Fibroblast of pulmonary artery (primary cell): ENCODE results near the gene ICA1.

Source experiments
- DNase-seq: peaks from one replicate; pipeline ENCODE4 v3.0.0-alpha.2; 2010; ENCODE audit warnings: low read depth
- H3K4me3 ChIP-seq: replicated peaks from 2 replicates; pipeline ENCODE4 v1.5.1; 2011; ENCODE audit warnings: low read depth, mild to moderate bottlenecking, control low read depth, low read length, moderate library complexity
- TF ChIP-seq, protein P1 (sequence below): IDR thresholded peaks from 2 replicates; pipeline ENCODE4 v1.5.1; 2011; ENCODE audit warnings: mild to moderate bottlenecking, control low read depth, low read length, inconsistent platforms; ENCODE audit errors: missing control alignments

The ICA1 gene

DNA sequence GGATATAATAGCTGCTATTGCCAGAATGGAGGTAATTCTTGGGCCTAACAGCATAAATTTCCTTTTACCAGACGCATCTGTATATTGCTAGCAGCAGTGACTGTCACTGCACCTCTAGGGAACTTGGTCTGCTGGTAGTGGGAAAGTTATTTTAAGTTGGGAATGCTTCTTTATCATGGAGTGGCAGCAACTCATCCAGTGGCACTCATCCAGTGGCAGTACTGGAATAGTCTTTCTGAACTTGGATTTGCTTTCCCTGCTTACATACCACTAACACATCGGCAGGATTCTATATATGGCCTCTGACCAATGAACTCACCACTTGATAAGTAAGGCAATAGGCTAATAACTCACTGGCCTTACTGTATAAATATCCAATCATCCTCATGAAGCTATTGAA lies 22.0 kb upstream of the ICA1 start:
- TF ChIP-seq, protein P1, sequence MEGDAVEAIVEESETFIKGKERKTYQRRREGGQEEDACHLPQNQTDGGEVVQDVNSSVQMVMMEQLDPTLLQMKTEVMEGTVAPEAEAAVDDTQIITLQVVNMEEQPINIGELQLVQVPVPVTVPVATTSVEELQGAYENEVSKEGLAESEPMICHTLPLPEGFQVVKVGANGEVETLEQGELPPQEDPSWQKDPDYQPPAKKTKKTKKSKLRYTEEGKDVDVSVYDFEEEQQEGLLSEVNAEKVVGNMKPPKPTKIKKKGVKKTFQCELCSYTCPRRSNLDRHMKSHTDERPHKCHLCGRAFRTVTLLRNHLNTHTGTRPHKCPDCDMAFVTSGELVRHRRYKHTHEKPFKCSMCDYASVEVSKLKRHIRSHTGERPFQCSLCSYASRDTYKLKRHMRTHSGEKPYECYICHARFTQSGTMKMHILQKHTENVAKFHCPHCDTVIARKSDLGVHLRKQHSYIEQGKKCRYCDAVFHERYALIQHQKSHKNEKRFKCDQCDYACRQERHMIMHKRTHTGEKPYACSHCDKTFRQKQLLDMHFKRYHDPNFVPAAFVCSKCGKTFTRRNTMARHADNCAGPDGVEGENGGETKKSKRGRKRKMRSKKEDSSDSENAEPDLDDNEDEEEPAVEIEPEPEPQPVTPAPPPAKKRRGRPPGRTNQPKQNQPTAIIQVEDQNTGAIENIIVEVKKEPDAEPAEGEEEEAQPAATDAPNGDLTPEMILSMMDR: no peak

DNA sequence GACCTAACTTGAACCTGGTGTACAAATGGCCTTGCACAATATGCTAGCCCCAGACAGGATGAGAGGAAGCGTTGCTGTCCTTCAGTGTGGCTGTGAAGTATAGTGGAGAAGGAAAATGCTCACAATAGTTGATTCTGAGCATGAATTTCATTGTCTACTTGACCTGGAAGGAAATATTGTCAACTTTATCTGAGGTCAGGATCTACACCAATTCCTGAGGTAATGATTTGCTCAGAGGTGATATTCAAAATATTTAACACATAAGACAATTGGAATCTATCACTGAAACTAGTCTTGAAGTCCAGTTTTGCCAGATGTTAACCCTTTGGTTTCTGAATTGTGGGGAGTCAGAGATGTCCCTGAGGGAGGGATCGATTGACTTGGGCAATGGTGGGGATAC lies 20.9 kb upstream of the ICA1 start:
- no peak for DNase-seq
- TF ChIP-seq, protein P1: no peak
- no peak overlapping the region for H3K4me3 ChIP-seq

More for the DNA sequence above, 22.0 kb upstream of the ICA1 start:
- no peak for DNase-seq
- no peak overlapping the region for H3K4me3 ChIP-seq

DNA sequence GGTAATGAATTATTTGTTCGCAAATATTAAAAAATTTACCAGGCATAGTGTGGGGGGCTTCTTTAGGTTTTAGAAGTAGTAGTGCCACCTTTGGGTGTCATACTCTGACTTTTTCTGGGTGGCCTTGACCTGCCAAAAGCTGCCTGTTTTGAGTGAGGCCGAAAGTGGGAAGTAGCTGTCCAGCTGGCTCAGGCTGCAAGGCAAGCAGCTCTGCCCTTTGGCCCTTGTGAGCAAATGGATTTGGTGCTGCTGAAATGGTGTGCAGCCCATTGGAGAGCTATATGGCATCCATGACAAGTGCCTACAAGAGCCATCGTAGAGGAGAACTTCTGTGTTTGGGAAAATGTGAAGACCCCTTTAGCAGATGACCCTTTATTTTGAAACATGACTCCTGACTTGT lies 20.2 kb upstream of the ICA1 start:
- DNase-seq: no peak
- TF ChIP-seq, protein P1: no peak
- H3K4me3 ChIP-seq: no peak overlapping the region

DNA sequence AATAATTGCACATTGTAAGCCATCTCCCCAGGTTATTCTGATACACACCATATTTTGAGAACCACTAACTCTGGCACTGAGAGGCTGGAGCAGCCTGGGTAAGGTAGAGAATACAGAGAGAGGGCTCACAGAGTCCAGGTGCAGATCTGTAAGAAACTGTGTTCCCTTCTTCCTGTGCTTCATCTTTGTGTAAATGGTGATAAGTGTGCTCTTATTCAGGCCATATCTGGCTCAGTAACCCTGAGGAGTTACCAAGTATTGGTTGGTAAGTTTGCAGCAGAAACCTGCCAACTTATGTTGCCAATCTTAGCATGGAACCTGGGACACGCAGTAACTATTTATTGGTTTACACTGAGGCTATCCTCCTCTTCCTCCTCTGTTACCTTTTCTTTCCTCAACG lies 16.2 kb upstream of the ICA1 start:
- TF ChIP-seq, protein P1: no peak
- H3K4me3 ChIP-seq: no peak overlapping the region
- DNase-seq: no peak

DNA sequence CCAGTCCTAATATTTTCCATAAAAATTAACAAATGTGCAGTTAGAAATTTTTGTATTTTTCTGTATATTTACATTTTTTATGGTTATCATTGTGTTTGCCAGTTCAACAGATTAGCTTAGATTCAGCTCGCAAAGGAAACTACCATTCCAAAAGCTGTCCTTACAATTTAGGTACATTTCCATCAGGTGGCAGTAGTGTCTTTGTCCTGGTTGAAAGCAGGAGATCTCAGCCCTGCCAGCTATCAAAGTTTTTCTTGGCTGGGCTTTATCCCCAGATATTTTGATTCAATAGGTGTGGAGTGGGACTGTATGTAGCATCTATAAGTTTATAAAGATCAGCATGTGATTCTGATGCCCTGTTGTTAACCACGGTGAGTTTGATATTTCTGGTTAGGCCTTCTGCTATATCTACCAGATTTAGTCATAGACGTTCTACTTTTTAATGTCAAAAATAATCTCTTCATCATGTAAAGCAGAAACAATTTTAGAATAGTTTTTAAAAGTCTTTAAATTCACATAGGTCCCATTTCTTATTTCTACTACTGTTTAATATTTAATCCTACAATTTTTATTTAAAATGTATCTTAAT lies 15.5 kb upstream of the ICA1 start:
- no peak for DNase-seq

DNA sequence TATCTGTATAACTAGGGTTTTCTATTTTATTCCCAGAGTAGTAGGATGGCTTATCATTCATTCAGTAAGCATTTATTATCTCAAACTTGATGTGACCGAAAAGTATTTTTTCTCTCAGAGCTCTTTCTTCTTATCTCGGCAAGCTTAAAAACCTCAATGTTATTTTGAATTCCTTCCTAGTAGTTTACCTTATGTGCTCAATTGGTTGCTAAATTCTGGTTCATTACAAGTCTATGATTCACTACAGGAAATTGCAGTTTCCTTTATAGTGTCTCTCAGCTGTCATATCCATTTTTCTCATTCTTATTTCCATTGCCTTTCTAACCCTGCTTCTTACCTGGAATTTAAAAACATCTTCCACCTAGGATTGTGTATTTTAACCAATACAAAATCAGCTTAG lies 12.6 kb upstream of the ICA1 start:
- DNase-seq: no peak
- TF ChIP-seq, protein P1: no peak
- no peak overlapping the region for H3K4me3 ChIP-seq

More for the DNA sequence above, 15.5 kb upstream of the ICA1 start:
- TF ChIP-seq, protein P1: no peak
- H3K4me3 ChIP-seq: no peak overlapping the region

DNA sequence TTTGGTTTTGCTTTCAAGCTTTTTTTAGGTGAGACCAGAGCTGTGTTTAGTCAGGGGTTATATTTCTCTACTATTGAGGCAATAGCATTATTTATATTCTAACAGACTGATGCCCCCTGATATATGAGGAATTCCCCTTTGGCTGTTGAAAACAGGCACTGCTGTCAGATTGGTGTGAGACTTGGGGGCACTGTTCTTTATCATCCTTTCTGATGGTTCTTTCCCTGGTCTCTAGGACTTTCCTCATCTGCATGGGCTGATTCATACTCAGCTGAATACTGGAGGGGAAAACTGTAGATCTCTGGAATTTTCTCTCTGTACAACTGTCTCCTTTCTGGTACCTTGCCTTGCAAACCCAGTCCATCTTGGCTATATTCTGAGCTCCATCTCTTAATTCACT lies 10.0 kb upstream of the ICA1 start:
- H3K4me3 ChIP-seq: no peak overlapping the region
- no peak for DNase-seq
- TF ChIP-seq, protein P1: no peak
